ENCODE results near the gene TNFAIP1. TPM values are rescaled to one million over a fixed set of nuclear protein-coding genes. Genes with fewer than 3 reads are reported as not detected.

Gene TNFAIP1
- total RNA-seq, 2 experiments from 2014 or later, result 25.5 to 26.1 TPM

- no peaks in the 10 kb centered on the region for H3K4me1 Mint-ChIP-seq
- intact Hi-C loops (cut with DNase I, micrococcal nuclease), result no loop called here
- H3K4me3 Mint-ChIP-seq, result no peak overlapping the region
- H3K36me3 Mint-ChIP-seq (ENCODE audit: low read depth), result peaks cover 41% of the 10 kb centered on the region
- no peak for DNase-seq
- ChIA-PET POLR2A (interaction anchor here (0.9 to 1.2 kb wide), 2 partner anchors 10 to 13 kb away, joined by 3 to 4 read pairs; partner anchors contain the start of genes IFT20 and TNFAIP1), CTCF (interaction anchor here (0.5 to 2.1 kb wide), 4 partner anchors 9 to 192 kb away, joined by 3 to 9 read pairs (median 4); partner anchors contain the start of genes IFT20 and TNFAIP1)
- H3K27ac Mint-ChIP-seq, result no peak overlapping the region
- H3K9me3 Mint-ChIP-seq (ENCODE audit: low read depth), result no peaks in the 10 kb centered on the region
- no peaks in the 10 kb centered on the region for H3K27me3 Mint-ChIP-seq
- no peak for ATAC-seq
Measured at GRCh38 chr17:28345419-28346198, 10.0 kb downstream of the TNFAIP1 start.

GRCh38 chr17:28346199-28346580 is 10.6 kb downstream of the TNFAIP1 start:
- Mint-ChIP-seq H3K9me3 (ENCODE audit: low read depth) (no peaks in the 10 kb centered on the region), H3K36me3 (ENCODE audit: low read depth) (peaks cover 45% of the 10 kb centered on the region), H3K27me3 (no peaks in the 10 kb centered on the region), H3K27ac (peak overlapping the region; percentile 45), H3K4me1 (no peaks in the 10 kb centered on the region), H3K4me3 (no peak overlapping the region)
- DNase-seq (no peak), ATAC-seq (no peak)
- intact Hi-C loops (cut with DNase I, micrococcal nuclease), result no loop called here
- POLR2A ChIA-PET, result no interaction called here
- CTCF ChIA-PET, result interaction anchor here (0.7 to 2.1 kb wide), 3 partner anchors 9 to 45 kb away, joined by 3 to 9 read pairs (median 4); partner anchors contain the start of genes IFT20 and TNFAIP1

- Mint-ChIP-seq H3K9me3 (ENCODE audit: low read depth) (no peaks in the 10 kb centered on the region), H3K4me3 (no peak overlapping the region), H3K27ac (no peak overlapping the region), H3K27me3 (no peaks in the 10 kb centered on the region), H3K36me3 (ENCODE audit: low read depth) (peaks cover 48% of the 10 kb centered on the region), H3K4me1 (no peaks in the 10 kb centered on the region)
- ATAC-seq, result no peak
- intact Hi-C loops (cut with DNase I, micrococcal nuclease), result no loop called here
- ChIA-PET CTCF (interaction anchor here (0.7 to 2.1 kb wide), 3 partner anchors 8 to 45 kb away, joined by 3 to 9 read pairs (median 4); partner anchors contain the start of genes IFT20 and TNFAIP1), POLR2A (no interaction called here)
- no peak for DNase-seq
Measured at GRCh38 chr17:28346746-28347246, 11.2 kb downstream of the TNFAIP1 start.

- no peak for DNase-seq
- Mint-ChIP-seq H3K27me3 (no peaks in the 10 kb centered on the region), H3K27ac (no peak overlapping the region), H3K36me3 (ENCODE audit: low read depth) (peaks cover 47% of the 10 kb centered on the region), H3K4me1 (no peaks in the 10 kb centered on the region), H3K9me3 (ENCODE audit: low read depth) (no peaks in the 10 kb centered on the region), H3K4me3 (no peak overlapping the region)
- ChIA-PET CTCF (interaction anchor here (1.7 kb wide), 1 partner anchor 12 kb away, joined by 4 read pairs; the partner anchor contains the start of genes IFT20 and TNFAIP1), POLR2A (interaction anchor here (1.5 kb wide), 1 partner anchor 12 kb away, joined by 5 read pairs; the partner anchor contains the start of genes IFT20 and TNFAIP1)
- ATAC-seq, result no peak
- intact Hi-C loops (cut with DNase I, micrococcal nuclease), result no loop called here
Measured at GRCh38 chr17:28347261-28347891, 11.8 kb downstream of the TNFAIP1 start.

- no peak overlapping the region for H3K27ac Mint-ChIP-seq
- H3K27me3 Mint-ChIP-seq, result no peaks in the 10 kb centered on the region
- ChIA-PET POLR2A (interaction anchor here (1.5 kb wide), 1 partner anchor 13 kb away, joined by 5 read pairs; the partner anchor contains the start of genes IFT20 and TNFAIP1), CTCF (interaction anchor here (0.6 kb wide), 1 partner anchor 155 kb away, joined by 4 read pairs; no protein-coding TSS in a partner anchor)
- no peak for DNase-seq
- ATAC-seq, result no peak
- peaks cover 51% of the 10 kb centered on the region for H3K36me3 Mint-ChIP-seq (ENCODE audit: low read depth)
- no peaks in the 10 kb centered on the region for H3K4me1 Mint-ChIP-seq
- H3K9me3 Mint-ChIP-seq (ENCODE audit: low read depth), result no peaks in the 10 kb centered on the region
- intact Hi-C loops (cut with DNase I, micrococcal nuclease), result no loop called here
- no peak overlapping the region for H3K4me3 Mint-ChIP-seq
Measured at GRCh38 chr17:28348979-28349378, 13.4 kb downstream of the TNFAIP1 start.

GRCh38 chr17:28350271-28350670 is 14.7 kb downstream of the TNFAIP1 start:
- H3K4me3 Mint-ChIP-seq, result no peak overlapping the region
- DNase-seq (no peak), ATAC-seq (no peak)
- H3K27me3 Mint-ChIP-seq, result no peaks in the 10 kb centered on the region
- intact Hi-C loops (cut with DNase I, micrococcal nuclease), result loop anchor here in 1 of 2 experiments (10.0 kb wide), 1 partner anchor 205 kb away; the partner anchor contains the start of gene UNC119
- no peak overlapping the region for H3K27ac Mint-ChIP-seq
- CTCF ChIA-PET, result interaction anchor here (0.5 to 1.5 kb wide), 3 partner anchors 12 to 64 kb away, joined by 3 to 8 read pairs (median 3); no protein-coding TSS in a partner anchor
- peaks cover 4% of the 10 kb centered on the region for H3K4me1 Mint-ChIP-seq
- H3K36me3 Mint-ChIP-seq (ENCODE audit: low read depth), result peaks cover 56% of the 10 kb centered on the region
- POLR2A ChIA-PET, result no interaction called here
- no peaks in the 10 kb centered on the region for H3K9me3 Mint-ChIP-seq (ENCODE audit: low read depth)

GRCh38 chr17:28357061-28357900 is 21.7 kb downstream of the TNFAIP1 start, which contains the start of gene POLDIP2:
Gene POLDIP2 (minus strand): TSS chr17:28357527. CDS start chr17:28357448, 79 bp downstream.
- Mint-ChIP-seq H3K27ac (peak within 1 kb of the TSS; percentile 91), H3K9me3 (ENCODE audit: low read depth) (no peaks in the 10 kb centered on the region), H3K4me1 (peaks cover 28% of the 10 kb centered on the region), H3K36me3 (ENCODE audit: low read depth) (peaks cover 35% of the 10 kb centered on the region), H3K4me3 (peak within 1 kb of the TSS; percentile 80), H3K27me3 (no peaks in the 10 kb centered on the region)
- CTCF ChIA-PET, result interaction anchor here (0.5 to 4.7 kb wide), 14 partner anchors 10 to 316 kb away, joined by 3 to 25 read pairs (median 4); partner anchors contain the start of genes IFT20, PIGS, SARM1 and TNFAIP1
- intact Hi-C loops (cut with DNase I, micrococcal nuclease), result loop anchor here (1.0 to 10.0 kb wide), 12 partner anchors 14 to 354 kb away; partner anchors contain the start of genes IFT20 (in 2 of the 2), SARM1 (in 2 of the 2), TNFAIP1 (in 2 of the 2) and UNC119 (in 2 of the 2)
- POLR2A ChIA-PET, result interaction anchor here (0.6 to 3.3 kb wide), 6 partner anchors 10 to 86 kb away, joined by 3 to 39 read pairs (median 4); partner anchors contain the start of genes IFT20, SARM1, TNFAIP1 and VTN
- ATAC-seq (peak; percentile 99), DNase-seq (peak; percentile 98)

GRCh38 chr17:28357901-28358197 is 22.3 kb downstream of the TNFAIP1 start:
- ATAC-seq, result no peak
- no peak for DNase-seq
- peaks cover 34% of the 10 kb centered on the region for H3K36me3 Mint-ChIP-seq (ENCODE audit: low read depth)
- POLR2A ChIA-PET, result interaction anchor here (0.6 to 3.3 kb wide), 6 partner anchors 9 to 85 kb away, joined by 3 to 39 read pairs (median 4); partner anchors contain the start of genes IFT20, SARM1, TNFAIP1 and VTN
- peaks cover 28% of the 10 kb centered on the region for H3K4me1 Mint-ChIP-seq
- CTCF ChIA-PET, result interaction anchor here (0.6 to 4.7 kb wide), 12 partner anchors 9 to 317 kb away, joined by 3 to 25 read pairs (median 4); partner anchors contain the start of genes IFT20, PIGS, SARM1 and TNFAIP1
- intact Hi-C loops (cut with DNase I, micrococcal nuclease), result loop anchor here (1.0 to 10.0 kb wide), 12 partner anchors 13 to 353 kb away; partner anchors contain the start of genes IFT20 (in 2 of the 2), SARM1 (in 2 of the 2), TNFAIP1 (in 2 of the 2) and UNC119 (in 2 of the 2)
- peak overlapping the region; percentile 91 for H3K27ac Mint-ChIP-seq
- H3K4me3 Mint-ChIP-seq, result peak overlapping the region; percentile 80
- no peaks in the 10 kb centered on the region for H3K27me3 Mint-ChIP-seq
- H3K9me3 Mint-ChIP-seq (ENCODE audit: low read depth), result no peaks in the 10 kb centered on the region

- H3K27ac Mint-ChIP-seq, result no peak overlapping the region
- H3K9me3 Mint-ChIP-seq (ENCODE audit: low read depth), result no peaks in the 10 kb centered on the region
- H3K4me3 Mint-ChIP-seq, result no peak overlapping the region
- DNase-seq (no peak), ATAC-seq (no peak)
- ChIA-PET POLR2A (no interaction called here), CTCF (no interaction called here)
- intact Hi-C loops (cut with DNase I, micrococcal nuclease), result no loop called here
- no peaks in the 10 kb centered on the region for H3K27me3 Mint-ChIP-seq
- H3K36me3 Mint-ChIP-seq (ENCODE audit: low read depth), result peaks cover 13% of the 10 kb centered on the region
- H3K4me1 Mint-ChIP-seq, result peaks cover 6% of the 10 kb centered on the region
Measured at GRCh38 chr17:28363186-28363585, 27.6 kb downstream of the TNFAIP1 start.

Data from activated CD4-positive, alpha-beta T cell treated with anti-CD3 and anti-CD28 coated beads for 36 hours (primary cell).